Peyer's patch (tissue), 4 donors: Measurements from ENCODE around the gene MLF1. TPM values are rescaled to one million over a fixed set of nuclear protein-coding genes. Genes with fewer than 3 reads are reported as not detected.

Experiments
- DNase-seq, 3 donors: peaks; one replicate each; pipeline ENCODE4 v3.0.0-alpha.2; 2017 to 2019
- H3K27ac ChIP-seq, 4 donors: fragments of 200-600 bp; sonication (generic); one replicate each; pipeline ENCODE4 v1.5.1; 2016 to 2019
- H3K27me3 ChIP-seq, 2 donors: fragments of 200-600 bp; sonication (generic); one replicate each; pipeline ENCODE4 v1.5.1; 2019
- H3K36me3 ChIP-seq, 3 donors: fragments of 200-600 bp; sonication (generic); one replicate each; pipeline ENCODE4 v1.5.1; 2016 to 2019
- H3K4me1 ChIP-seq, 4 donors: fragments of 200-600 bp; sonication (generic); one replicate each; pipeline ENCODE4 v1.5.1; 2016 to 2019
- H3K4me3 ChIP-seq, 4 donors: fragments of 200-600 bp; sonication (generic); 1 replicate in 3 of 4; 2 replicates in 1 of 4; pipeline ENCODE4 v1.5.1; 2016 to 2019; ENCODE audit warnings: mild to moderate bottlenecking in 1 of 4
- H3K9me3 ChIP-seq, 4 donors: fragments of 200-600 bp; sonication (generic); one replicate each; pipeline ENCODE4 v1.5.1; 2016 to 2019; ENCODE audit warnings: mild to moderate bottlenecking in 1 of 4
- CTCF ChIP-seq, 6 experiments: fragments of 450-650 bp in 4 of 6; fragments of 200-600 bp in 2 of 6; sonication (generic) in 1 of 6; IDR thresholded peaks; one replicate each; pipeline ENCODE4 v1.5.1; 2017 to 2019; ENCODE audit warnings: antibody characterized with exemption in 6 of 6, mild to moderate bottlenecking in 3 of 6, moderate library complexity in 1 of 6
- POLR2A ChIP-seq, 2 donors: fragments of 450-650 bp; IDR thresholded peaks; one replicate each; pipeline ENCODE4 v1.5.1; 2017; ENCODE audit warnings: antibody characterized with exemption in 2 of 2, mild to moderate bottlenecking in 2 of 2, moderate library complexity in 2 of 2
- total RNA-seq, 4 donors: library from RNA; depleted of rRNA; stranded (reverse); fragments of >200 nt; gene quantifications; one replicate each; pipeline ENCODE4 v1.1.0, GENCODE V29; 2016

Gene MLF1
- total RNA-seq, 4 donors from 2014 or later: 1.3 to 4.1 TPM; not detected in 2

GRCh38 chr3:158569794-158570193, 1.2 kb upstream of the MLF1 start:
- no peak for DNase-seq

GRCh38 chr3:158571969-158572765, 1.2 kb downstream of the MLF1 start:
- no peaks in the 10 kb centered on the region for H3K36me3 ChIP-seq
- no peak overlapping the region for H3K4me3 ChIP-seq
- no peaks in the 10 kb centered on the region for H3K9me3 ChIP-seq
- TF ChIP-seq POLR2A (IDR thresholded peaks at IDR 0.05) (no peak), CTCF (IDR thresholded peaks at IDR 0.05) (no peak)
- H3K27ac ChIP-seq: no peak overlapping the region
- DNase-seq: no peak
- H3K4me1 ChIP-seq: no peaks in the 10 kb centered on the region
- H3K27me3 ChIP-seq: no peaks in the 10 kb centered on the region

More at GRCh38 chr3:158569794-158570193, 1.2 kb upstream of the MLF1 start:
- Histone ChIP-seq H3K27me3 (no peaks in the 10 kb centered on the region), H3K27ac (no peak overlapping the region), H3K9me3 (no peaks in the 10 kb centered on the region), H3K4me3 (no peak overlapping the region), H3K4me1 (no peaks in the 10 kb centered on the region), H3K36me3 (no peaks in the 10 kb centered on the region)
- TF ChIP-seq POLR2A (IDR thresholded peaks at IDR 0.05) (no peak), CTCF (IDR thresholded peaks at IDR 0.05) (no peak)

DNA sequence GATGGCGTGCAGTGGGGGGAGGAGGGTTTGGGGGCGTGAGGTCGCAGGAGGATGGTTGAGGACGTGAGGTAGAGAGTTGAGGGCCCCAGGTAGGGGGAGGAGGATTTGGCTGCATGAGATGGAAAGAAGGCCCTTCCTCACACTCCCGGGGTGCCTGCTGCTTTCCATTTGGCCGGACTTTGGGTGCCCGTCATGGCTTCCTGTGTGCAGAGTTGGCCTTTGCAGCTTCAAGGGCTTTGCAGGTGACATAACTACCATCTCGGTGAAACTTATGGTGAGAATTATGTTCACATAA, 1.7 kb downstream of the MLF1 start:
- no peaks in the 10 kb centered on the region for H3K27me3 ChIP-seq

DNA sequence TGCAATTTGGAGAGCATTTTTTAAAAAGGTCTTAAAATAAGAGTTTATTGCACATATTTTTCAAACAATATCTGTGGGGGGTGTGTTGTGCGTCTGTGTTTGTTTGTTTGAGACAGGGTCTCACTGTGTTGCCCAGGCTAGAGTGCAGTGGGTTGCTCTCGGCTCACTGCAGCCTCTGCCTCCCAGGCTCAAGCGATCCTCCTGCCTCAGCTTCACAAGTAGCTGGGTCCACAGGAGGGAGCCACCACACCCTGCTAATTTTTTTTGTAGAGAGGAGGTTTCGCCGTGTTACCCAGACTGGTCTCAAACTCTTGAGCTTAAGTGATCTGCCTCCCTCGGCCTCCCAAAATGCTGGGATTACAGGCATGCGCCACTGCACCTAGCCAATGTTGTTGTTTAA, 2.7 kb downstream of the MLF1 start:
- Histone ChIP-seq H3K4me3 (no peak overlapping the region), H3K9me3 (no peaks in the 10 kb centered on the region), H3K27me3 (no peaks in the 10 kb centered on the region), H3K27ac (no peak overlapping the region), H3K4me1 (no peaks in the 10 kb centered on the region), H3K36me3 (no peaks in the 10 kb centered on the region)
- TF ChIP-seq CTCF (IDR thresholded peaks at IDR 0.05) (no peak), POLR2A (IDR thresholded peaks at IDR 0.05) (no peak)
- DNase-seq: no peak

More for the DNA sequence above, 1.7 kb downstream of the MLF1 start:
- Histone ChIP-seq H3K4me3 (no peak overlapping the region), H3K36me3 (no peaks in the 10 kb centered on the region), H3K9me3 (no peaks in the 10 kb centered on the region), H3K4me1 (no peaks in the 10 kb centered on the region), H3K27ac (no peak overlapping the region)
- no peak for DNase-seq
- no peak for TF ChIP-seq CTCF (IDR thresholded peaks at IDR 0.05)
- TF ChIP-seq POLR2A (IDR thresholded peaks at IDR 0.05): no peak

GRCh38 chr3:158574646-158575045, 3.7 kb downstream of the MLF1 start:
- no peak for DNase-seq
- Histone ChIP-seq H3K27me3 (no peaks in the 10 kb centered on the region), H3K27ac (no peak overlapping the region), H3K9me3 (no peaks in the 10 kb centered on the region), H3K4me3 (no peak overlapping the region), H3K36me3 (no peaks in the 10 kb centered on the region), H3K4me1 (no peaks in the 10 kb centered on the region)
- no peak for TF ChIP-seq POLR2A (IDR thresholded peaks at IDR 0.05)
- no peak for TF ChIP-seq CTCF (IDR thresholded peaks at IDR 0.05)
